Upper lobe of left lung (tissue), 4 donors: ENCODE results near the gene APOBEC3B.
"Not testable (repeated sequence)": the region's sequence is repeated elsewhere in the genome, so short reads cannot be mapped to it uniquely, and the experiment has no call there.

Experiments used
- CTCF ChIP-seq, 6 experiments: fragments of 450-650 bp in 4 of 6; fragments of 200-600 bp in 2 of 6; sonication (generic) in 2 of 6; IDR thresholded peaks; one replicate each; pipeline ENCODE4 v1.5.1; 2016 to 2019; ENCODE audit warnings: antibody characterized with exemption in 6 of 6
- EP300 ChIP-seq, 4 donors: sonication (generic); formaldehyde crosslinking; IDR thresholded peaks; one replicate each; pipeline ENCODE4 v1.5.1; 2017; ENCODE audit warnings: antibody characterized with exemption in 4 of 4, control low read depth in 2 of 4
- POLR2A ChIP-seq, 4 donors: fragments of 450-650 bp; IDR thresholded peaks; one replicate each; pipeline ENCODE4 v1.5.1; 2016 to 2017; ENCODE audit warnings: antibody characterized with exemption in 4 of 4, mild to moderate bottlenecking in 2 of 4
- POLR2AphosphoS5 ChIP-seq, 2 donors: sonication (generic); formaldehyde crosslinking; IDR thresholded peaks; one replicate each; pipeline ENCODE4 v1.5.1; 2017; ENCODE audit warnings: antibody characterized with exemption in 2 of 2

DNA sequence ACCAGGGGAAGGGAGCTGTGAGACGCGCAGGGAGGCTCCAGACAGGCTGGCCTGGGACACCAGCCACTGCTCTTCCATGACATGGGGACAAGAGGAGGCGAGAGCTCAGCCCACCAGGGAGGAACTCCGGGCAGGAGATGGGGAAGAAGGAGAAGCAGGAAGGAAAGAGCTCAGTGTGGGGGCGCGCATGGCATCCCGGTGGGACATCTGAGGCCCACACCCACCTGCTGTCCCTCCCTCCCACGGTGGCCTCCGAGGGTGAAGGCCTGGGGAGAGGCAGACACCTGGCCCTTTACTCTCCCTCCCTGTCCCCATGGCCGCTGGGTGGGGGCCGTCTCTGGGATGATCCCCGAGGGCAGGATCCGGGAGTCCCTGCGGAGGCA lies 58.0 kb downstream of the APOBEC3B start:
- not testable (repeated sequence) for TF ChIP-seq CTCF, POLR2AphosphoS5, POLR2A, EP300 (IDR thresholded peaks at IDR 0.05)
